Pancreas (tissue), 10 donors: ENCODE measurements around the gene BABAM2. TPM values are rescaled to one million over a fixed set of nuclear protein-coding genes. Genes with fewer than 3 reads are reported as not detected.
"Not testable (repeated sequence)": the region's sequence is repeated elsewhere in the genome, so short reads cannot be mapped to it uniquely, and the experiment has no call there.

Source experiments
- ATAC-seq, 4 donors: fragments of 200-7000 bp; cut with Tn5 transposase; one replicate each; pipeline versions ENCODE4 v1.8.0 to v1.9.1; 2020; ENCODE audit warnings: mild to moderate bottlenecking in 4 of 4, moderate library complexity in 4 of 4
- DNase-seq, 6 donors: peaks; one replicate each; pipeline ENCODE4 v3.0.0-alpha.2; 2020
- FAIRE-seq: peaks from 2 replicates; lab custom pipeline; 2012; peaks lifted over from hg19 to GRCh38; lab: Jason Lieb, UNC
- H3K27ac ChIP-seq, 4 donors: fragments of 200-600 bp; sonication (generic); 1 replicate in 3 of 4; 2 replicates in 1 of 4; pipeline versions ENCODE4 v1.5.0 to v1.8.0; 2020
- H3K27me3 ChIP-seq, 4 donors: fragments of 200-600 bp; one replicate each; pipeline ENCODE4 v1.8.0; 2021
- H3K36me3 ChIP-seq, 3 donors: fragments of 200-600 bp; sonication (generic) in 1 of 3; one replicate each; pipeline versions ENCODE4 v1.5.0 to v1.8.0; 2020 to 2021
- H3K4me1 ChIP-seq, 3 donors: fragments of 200-600 bp; one replicate each; pipeline ENCODE4 v1.8.0; 2021
- H3K4me3 ChIP-seq, 4 donors: fragments of 200-600 bp; sonication (generic) in 2 of 4; one replicate each; pipeline versions ENCODE4 v1.5.0 to v1.8.0; 2020 to 2021
- H3K9me3 ChIP-seq, 4 donors: fragments of 200-600 bp; one replicate each; pipeline ENCODE4 v1.8.0; 2021
- WGBS, 2 donors: extraction: QIAGEN DNeasy Blood & Tissue Kit; methylation state at CpG; one replicate each; pipeline ENCODE4 v1.1.7; 2013; 5-methylcytosine and 5-hydroxymethylcytosine counted together
- intact Hi-C, 3 donors: fragments of 100-400 bp; cut with DNase I; formaldehyde crosslinking; loops; one replicate each; pipeline versions ENCODE4 v1.11.1 to v1.14.2; 2022
- polyA plus RNA-seq, 2 donors: library from polyadenylated mRNA; stranded (reverse); fragments of 200-250 nt; gene quantifications; one replicate each; pipeline ENCODE4 v1.2.3, GENCODE V29; 2013
- total RNA-seq, 6 donors: library from RNA; stranded (reverse); fragmentation: NEBNext Ultra II Directional in 4 of 6; extraction: Animal tissue kit (Norgen Biotek cat#: 25700) in 4 of 6; gene quantifications; one replicate each; pipeline versions ENCODE4 v1.2.1 to v1.2.4, GENCODE V29; 2021 to 2023
- TF ChIP-seq, protein P1 (sequence below), 4 donors: fragments of 200-600 bp; sonication (generic) in 3 of 4; IDR thresholded peaks; one replicate each; pipeline versions ENCODE4 v1.5.0 to v1.8.0; 2021; ENCODE audit warnings: antibody characterized with exemption in 4 of 4
- donor health status: healthy with polysubstance abuse.
- donor health status: DM: no; HTN: no; CAD: no; lungs with moderate emphysema.
- donor health status: DM: no; HTN: no; CAD: no.
- donor health status: control.
- donor health status: control.
- donor health status: Bipolar disorder and iron deficiency.
- donor health status: DM: yes; HTN: yes; CAD: no.
- donor health status: DM: no; HTN: no; CAD: no.
- donor health status: DM: no; HTN: no; CAD: no.
- donor health status: DM: yes; HTN: yes; CAD: no.

BABAM2 gene
- total and polyA plus RNA-seq, 8 donors, result 9.4 to 21.3 (median 15.6) TPM

DNA sequence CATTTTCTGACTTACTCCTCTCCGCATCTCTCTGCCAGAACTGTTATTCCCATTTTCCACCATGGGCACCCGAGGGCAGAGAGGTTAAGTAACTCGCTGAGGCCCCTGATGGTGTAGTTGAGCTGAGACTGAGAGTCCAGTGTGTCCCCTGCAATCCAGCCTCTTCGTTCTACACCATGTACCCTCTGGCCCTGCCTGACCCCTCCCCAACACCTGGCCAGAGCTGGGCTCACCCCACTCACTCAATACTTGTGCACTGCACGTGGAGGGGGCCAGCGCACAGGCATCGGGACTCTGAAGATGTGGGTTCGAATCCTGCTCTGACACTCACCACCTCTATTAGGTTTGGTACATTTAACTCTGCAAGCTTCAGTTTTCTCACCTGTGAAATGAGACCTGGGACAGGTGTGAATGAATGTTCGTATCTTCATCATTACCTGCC, 477.8 kb downstream of the BABAM2 start:
- TF ChIP-seq, protein P1, sequence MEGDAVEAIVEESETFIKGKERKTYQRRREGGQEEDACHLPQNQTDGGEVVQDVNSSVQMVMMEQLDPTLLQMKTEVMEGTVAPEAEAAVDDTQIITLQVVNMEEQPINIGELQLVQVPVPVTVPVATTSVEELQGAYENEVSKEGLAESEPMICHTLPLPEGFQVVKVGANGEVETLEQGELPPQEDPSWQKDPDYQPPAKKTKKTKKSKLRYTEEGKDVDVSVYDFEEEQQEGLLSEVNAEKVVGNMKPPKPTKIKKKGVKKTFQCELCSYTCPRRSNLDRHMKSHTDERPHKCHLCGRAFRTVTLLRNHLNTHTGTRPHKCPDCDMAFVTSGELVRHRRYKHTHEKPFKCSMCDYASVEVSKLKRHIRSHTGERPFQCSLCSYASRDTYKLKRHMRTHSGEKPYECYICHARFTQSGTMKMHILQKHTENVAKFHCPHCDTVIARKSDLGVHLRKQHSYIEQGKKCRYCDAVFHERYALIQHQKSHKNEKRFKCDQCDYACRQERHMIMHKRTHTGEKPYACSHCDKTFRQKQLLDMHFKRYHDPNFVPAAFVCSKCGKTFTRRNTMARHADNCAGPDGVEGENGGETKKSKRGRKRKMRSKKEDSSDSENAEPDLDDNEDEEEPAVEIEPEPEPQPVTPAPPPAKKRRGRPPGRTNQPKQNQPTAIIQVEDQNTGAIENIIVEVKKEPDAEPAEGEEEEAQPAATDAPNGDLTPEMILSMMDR (IDR thresholded peaks at IDR 0.05), result no peak
- Histone ChIP-seq H3K36me3 (no peaks in the 10 kb centered on the region), H3K4me1 (no peaks in the 10 kb centered on the region), H3K27me3 (no peaks in the 10 kb centered on the region), H3K27ac (no peak overlapping the region), H3K9me3 (no peaks in the 10 kb centered on the region), H3K4me3 (no peak overlapping the region)
- no peak for DNase-seq
- ATAC-seq, result no peak
- intact Hi-C loops, result no loop called here
- FAIRE-seq, result no peak
- 78 to 85% methylated on average over 9 of the region's 9 CpGs for WGBS, 2 donors

DNA sequence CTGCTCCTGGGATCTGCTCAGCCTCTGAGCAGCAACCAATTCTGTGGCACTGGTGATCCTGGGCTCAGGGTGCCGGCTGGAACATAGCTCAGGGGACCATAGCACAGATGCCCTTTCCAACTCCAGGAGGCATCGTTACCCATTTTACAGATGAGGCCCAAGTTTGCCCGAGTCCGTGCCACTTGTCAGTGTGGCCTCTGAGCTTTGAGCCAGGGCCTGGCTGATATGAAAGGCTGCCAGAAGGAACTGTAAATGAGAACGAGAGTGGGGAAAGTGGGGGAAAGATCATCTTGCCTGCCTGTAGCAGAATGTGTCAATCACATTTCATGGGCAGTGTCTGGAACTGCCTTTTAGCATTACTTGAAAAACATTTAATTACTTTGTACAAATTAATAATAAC, 478.8 kb downstream of the BABAM2 start:
- Histone ChIP-seq H3K36me3 (no peaks in the 10 kb centered on the region), H3K9me3 (no peaks in the 10 kb centered on the region), H3K4me1 (no peaks in the 10 kb centered on the region), H3K27me3 (no peaks in the 10 kb centered on the region), H3K4me3 (no peak overlapping the region), H3K27ac (no peak overlapping the region)
- no peak for FAIRE-seq
- TF ChIP-seq, protein P1 (IDR thresholded peaks at IDR 0.05), result no peak
- WGBS, 2 donors, result 66 to 71% methylated on average over 5 of the region's 5 CpGs
- ATAC-seq, result no peak
- no peak for DNase-seq
- intact Hi-C loops, result no loop called here

DNA sequence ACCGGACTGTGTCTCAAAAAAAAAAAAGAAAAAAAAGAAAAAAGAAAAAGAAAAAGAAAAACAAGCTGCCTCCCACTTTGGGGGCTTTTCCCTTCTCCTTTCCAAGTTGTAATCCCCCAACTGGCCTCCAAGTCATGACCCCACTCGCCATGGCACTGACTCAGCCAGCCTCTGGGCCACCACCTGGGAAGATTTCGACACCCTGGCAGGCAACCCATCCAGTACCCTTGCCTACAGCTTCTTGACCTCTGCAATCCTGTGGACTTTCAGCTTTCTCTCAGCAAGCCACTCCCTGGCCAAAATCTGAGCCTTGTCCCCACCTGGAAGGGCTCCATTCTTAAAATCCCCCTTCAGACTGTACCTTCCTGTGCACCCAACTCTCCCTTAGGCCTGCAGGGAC, 479.8 kb downstream of the BABAM2 start:
- Histone ChIP-seq H3K9me3 (no peaks in the 10 kb centered on the region), H3K27me3 (no peaks in the 10 kb centered on the region), H3K27ac (no peak overlapping the region), H3K4me1 (no peaks in the 10 kb centered on the region), H3K4me3 (no peak overlapping the region), H3K36me3 (no peaks in the 10 kb centered on the region)
- ATAC-seq (no peak), FAIRE-seq (no peak), DNase-seq (no peak)
- intact Hi-C loops, result no loop called here
- TF ChIP-seq, protein P1 (IDR thresholded peaks at IDR 0.05), result no peak
- 88 to 90% methylated on average over 3 of the region's 3 CpGs for WGBS, 2 donors

DNA sequence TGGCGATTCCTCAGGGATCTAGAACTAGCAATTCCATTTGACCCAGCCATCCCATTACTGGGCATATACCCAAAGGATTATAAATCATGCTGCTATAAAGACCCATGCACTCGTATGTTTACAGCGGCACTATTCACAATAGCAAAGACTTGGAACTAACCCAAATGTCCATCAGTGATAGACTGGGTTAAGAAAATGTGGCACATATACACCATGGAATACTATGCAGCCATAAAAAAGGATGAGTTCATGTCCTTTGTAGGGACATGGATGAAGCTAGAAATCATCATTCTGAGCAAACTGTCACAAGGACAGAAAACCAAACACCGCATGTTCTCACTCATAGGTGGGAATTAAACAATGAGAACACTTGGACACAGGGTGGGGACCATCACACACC, 481.2 kb downstream of the BABAM2 start:
- H3K9me3 ChIP-seq, H3K27ac ChIP-seq, ATAC-seq, DNase-seq, H3K4me3 ChIP-seq, intact Hi-C loops, H3K36me3 ChIP-seq, H3K27me3 ChIP-seq, H3K4me1 ChIP-seq, FAIRE-seq: not testable (repeated sequence)
- 81 to 86% methylated on average over 4 of the region's 4 CpGs for WGBS, 2 donors

DNA sequence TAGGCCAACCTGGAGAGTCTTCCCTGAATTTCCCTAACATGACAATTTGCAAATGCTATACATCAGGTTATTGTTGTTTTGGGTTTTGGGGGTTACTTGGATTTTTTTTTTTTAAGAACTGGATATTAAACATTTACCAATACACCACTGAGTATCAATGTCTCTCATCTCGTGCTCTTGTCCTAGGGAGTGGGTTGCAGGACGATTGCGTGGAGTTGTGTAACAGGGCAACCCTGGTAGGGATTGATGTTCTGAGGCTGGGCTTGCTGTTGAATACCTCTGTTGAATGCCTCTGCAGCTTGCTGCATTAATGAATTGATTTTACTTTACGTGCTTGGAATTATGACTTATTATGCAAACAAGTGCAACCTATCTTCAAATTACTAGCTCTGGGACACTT, 483.3 kb downstream of the BABAM2 start:
- H3K27me3 ChIP-seq, result no peaks in the 10 kb centered on the region
- ATAC-seq, result no peak
- no peak overlapping the region for H3K4me3 ChIP-seq
- DNase-seq, result no peak
- no peaks in the 10 kb centered on the region for H3K36me3 ChIP-seq
- peaks cover 0 to 3% (median 0%) of the 10 kb centered on the region in 3 donors for H3K4me1 ChIP-seq
- TF ChIP-seq, protein P1 (IDR thresholded peaks at IDR 0.05), result no peak
- no peak for FAIRE-seq
- no peaks in the 10 kb centered on the region for H3K9me3 ChIP-seq
- no peak overlapping the region for H3K27ac ChIP-seq
- intact Hi-C loops, result no loop called here
- 56 to 67% methylated on average over 4 of the region's 4 CpGs for WGBS, 2 donors
